ENCODE results near the gene DDIT3. TPM values are rescaled to one million over a fixed set of nuclear protein-coding genes. Genes with fewer than 3 reads are reported as not detected.
A peak's percentile ranks its signal among the peaks of the same experiment; 100 is the strongest.

DDIT3 gene
- total and polyA plus RNA-seq, 2 of the 13 experiments (the other 11 are each of a cell fraction or from before 2014, with no cell fraction given), result 27.5 to 48.7 TPM

DNA sequence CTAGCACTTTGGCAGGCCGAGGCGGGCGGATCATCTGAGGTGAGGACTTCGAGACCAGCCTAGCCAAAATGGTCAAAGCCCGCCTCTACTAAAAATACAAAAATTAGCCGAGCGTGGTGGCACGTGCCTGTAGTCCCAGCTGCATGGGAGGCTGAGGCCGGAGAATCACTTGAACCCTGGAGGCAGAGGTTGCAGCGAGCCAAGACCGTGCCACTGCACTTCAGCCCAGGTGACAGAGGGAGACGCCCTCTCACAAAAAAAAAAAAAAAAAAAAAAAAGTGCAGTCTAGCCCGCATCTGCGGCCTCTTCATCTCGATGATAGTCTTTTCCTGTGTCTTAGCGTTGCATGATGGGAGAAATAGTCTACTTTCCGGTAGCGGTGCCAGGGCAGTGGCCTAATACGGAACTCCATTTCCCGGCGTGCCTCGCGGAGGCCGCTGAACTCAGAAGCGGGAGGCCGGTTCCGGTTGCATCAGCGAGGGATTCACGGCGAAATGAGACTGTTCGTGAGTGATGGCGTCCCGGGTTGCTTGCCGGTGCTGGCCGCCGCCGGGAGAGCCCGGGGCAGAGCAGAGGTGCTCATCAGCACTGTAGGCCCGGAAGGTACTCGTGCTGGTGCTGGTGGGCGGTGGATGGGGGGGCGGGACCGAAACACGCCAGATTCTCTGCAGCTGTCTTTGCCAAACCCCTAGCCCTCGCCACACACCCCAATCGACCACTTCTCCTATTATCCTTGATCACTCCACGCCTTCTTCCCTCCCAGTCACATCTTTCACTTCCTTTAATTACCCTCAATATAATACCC is 32.5 kb downstream of the DDIT3 start, which contains the start of gene MARS1 (continued):
- TF ChIP-seq, protein P1, sequence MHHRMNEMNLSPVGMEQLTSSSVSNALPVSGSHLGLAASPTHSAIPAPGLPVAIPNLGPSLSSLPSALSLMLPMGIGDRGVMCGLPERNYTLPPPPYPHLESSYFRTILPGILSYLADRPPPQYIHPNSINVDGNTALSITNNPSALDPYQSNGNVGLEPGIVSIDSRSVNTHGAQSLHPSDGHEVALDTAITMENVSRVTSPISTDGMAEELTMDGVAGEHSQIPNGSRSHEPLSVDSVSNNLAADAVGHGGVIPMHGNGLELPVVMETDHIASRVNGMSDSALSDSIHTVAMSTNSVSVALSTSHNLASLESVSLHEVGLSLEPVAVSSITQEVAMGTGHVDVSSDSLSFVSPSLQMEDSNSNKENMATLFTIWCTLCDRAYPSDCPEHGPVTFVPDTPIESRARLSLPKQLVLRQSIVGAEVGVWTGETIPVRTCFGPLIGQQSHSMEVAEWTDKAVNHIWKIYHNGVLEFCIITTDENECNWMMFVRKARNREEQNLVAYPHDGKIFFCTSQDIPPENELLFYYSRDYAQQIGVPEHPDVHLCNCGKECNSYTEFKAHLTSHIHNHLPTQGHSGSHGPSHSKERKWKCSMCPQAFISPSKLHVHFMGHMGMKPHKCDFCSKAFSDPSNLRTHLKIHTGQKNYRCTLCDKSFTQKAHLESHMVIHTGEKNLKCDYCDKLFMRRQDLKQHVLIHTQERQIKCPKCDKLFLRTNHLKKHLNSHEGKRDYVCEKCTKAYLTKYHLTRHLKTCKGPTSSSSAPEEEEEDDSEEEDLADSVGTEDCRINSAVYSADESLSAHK (CRISPR knock-in tag; IDR thresholded peaks at IDR 0.05; ENCODE audit: borderline replicate concordance), result no peak
- TF ChIP-seq, protein P2, sequence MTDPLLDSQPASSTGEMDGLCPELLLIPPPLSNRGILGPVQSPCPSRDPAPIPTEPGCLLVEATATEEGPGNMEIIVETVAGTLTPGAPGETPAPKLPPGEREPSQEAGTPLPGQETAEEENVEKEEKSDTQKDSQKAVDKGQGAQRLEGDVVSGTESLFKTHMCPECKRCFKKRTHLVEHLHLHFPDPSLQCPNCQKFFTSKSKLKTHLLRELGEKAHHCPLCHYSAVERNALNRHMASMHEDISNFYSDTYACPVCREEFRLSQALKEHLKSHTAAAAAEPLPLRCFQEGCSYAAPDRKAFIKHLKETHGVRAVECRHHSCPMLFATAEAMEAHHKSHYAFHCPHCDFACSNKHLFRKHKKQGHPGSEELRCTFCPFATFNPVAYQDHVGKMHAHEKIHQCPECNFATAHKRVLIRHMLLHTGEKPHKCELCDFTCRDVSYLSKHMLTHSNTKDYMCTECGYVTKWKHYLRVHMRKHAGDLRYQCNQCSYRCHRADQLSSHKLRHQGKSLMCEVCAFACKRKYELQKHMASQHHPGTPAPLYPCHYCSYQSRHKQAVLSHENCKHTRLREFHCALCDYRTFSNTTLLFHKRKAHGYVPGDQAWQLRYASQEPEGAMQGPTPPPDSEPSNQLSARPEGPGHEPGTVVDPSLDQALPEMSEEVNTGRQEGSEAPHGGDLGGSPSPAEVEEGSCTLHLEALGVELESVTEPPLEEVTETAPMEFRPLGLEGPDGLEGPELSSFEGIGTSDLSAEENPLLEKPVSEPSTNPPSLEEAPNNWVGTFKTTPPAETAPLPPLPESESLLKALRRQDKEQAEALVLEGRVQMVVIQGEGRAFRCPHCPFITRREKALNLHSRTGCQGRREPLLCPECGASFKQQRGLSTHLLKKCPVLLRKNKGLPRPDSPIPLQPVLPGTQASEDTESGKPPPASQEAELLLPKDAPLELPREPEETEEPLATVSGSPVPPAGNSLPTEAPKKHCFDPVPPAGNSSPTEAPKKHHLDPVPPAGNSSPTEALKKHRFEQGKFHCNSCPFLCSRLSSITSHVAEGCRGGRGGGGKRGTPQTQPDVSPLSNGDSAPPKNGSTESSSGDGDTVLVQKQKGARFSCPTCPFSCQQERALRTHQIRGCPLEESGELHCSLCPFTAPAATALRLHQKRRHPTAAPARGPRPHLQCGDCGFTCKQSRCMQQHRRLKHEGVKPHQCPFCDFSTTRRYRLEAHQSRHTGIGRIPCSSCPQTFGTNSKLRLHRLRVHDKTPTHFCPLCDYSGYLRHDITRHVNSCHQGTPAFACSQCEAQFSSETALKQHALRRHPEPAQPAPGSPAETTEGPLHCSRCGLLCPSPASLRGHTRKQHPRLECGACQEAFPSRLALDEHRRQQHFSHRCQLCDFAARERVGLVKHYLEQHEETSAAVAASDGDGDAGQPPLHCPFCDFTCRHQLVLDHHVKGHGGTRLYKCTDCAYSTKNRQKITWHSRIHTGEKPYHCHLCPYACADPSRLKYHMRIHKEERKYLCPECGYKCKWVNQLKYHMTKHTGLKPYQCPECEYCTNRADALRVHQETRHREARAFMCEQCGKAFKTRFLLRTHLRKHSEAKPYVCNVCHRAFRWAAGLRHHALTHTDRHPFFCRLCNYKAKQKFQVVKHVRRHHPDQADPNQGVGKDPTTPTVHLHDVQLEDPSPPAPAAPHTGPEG (CRISPR knock-in tag; IDR thresholded peaks at IDR 0.05), result no peak
- TF ChIP-seq ZNF501 (CRISPR knock-in tag; IDR thresholded peaks at IDR 0.05), result peak; percentile 87
- TF ChIP-seq PAX8 (CRISPR knock-in tag; IDR thresholded peaks at IDR 0.05; ENCODE audit: borderline replicate concordance), result no peak
- no peak for TF ChIP-seq AKAP8 (CRISPR knock-in tag; IDR thresholded peaks at IDR 0.05)
- TF ChIP-seq, protein P3, sequence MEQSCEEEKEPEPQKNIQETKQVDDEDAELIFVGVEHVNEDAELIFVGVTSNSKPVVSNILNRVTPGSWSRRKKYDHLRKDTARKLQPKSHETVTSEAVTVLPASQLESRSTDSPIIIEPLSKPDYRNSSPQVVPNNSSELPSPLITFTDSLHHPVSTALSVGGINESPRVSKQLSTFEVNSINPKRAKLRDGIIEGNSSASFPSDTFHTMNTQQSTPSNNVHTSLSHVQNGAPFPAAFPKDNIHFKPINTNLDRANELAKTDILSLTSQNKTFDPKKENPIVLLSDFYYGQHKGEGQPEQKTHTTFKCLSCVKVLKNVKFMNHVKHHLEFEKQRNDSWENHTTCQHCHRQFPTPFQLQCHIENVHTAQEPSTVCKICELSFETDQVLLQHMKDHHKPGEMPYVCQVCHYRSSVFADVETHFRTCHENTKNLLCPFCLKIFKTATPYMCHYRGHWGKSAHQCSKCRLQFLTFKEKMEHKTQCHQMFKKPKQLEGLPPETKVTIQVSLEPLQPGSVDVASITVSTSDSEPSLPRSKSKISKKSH (CRISPR knock-in tag; IDR thresholded peaks at IDR 0.05; ENCODE audit: borderline replicate concordance), result no peak
- TF ChIP-seq ZNF292 (CRISPR knock-in tag; IDR thresholded peaks at IDR 0.05; ENCODE audit: borderline replicate concordance, low read depth), result no peak
- TF ChIP-seq ZNF234 (CRISPR knock-in tag; conservative IDR thresholded peaks at IDR 0.05), result no peak
- TF ChIP-seq, protein P4, sequence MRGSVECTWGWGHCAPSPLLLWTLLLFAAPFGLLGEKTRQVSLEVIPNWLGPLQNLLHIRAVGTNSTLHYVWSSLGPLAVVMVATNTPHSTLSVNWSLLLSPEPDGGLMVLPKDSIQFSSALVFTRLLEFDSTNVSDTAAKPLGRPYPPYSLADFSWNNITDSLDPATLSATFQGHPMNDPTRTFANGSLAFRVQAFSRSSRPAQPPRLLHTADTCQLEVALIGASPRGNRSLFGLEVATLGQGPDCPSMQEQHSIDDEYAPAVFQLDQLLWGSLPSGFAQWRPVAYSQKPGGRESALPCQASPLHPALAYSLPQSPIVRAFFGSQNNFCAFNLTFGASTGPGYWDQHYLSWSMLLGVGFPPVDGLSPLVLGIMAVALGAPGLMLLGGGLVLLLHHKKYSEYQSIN (CRISPR knock-in tag; IDR thresholded peaks at IDR 0.05; ENCODE audit: borderline replicate concordance), result no peak
- TF ChIP-seq, protein P5, sequence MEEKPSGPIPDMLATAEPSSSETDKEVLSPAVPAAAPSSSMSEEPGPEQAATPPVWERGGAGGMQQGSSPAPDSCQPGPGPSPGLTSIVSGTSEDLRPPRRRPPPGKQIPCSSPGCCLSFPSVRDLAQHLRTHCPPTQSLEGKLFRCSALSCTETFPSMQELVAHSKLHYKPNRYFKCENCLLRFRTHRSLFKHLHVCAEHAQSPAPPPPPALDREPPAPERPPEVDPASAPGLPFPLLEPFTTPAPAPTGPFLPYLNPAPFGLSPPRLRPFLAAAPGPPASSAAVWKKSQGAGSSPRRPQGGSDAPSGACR (CRISPR knock-in tag; IDR thresholded peaks at IDR 0.05), result peak; percentile 85
- no peak for TF ChIP-seq ZFP90 (CRISPR knock-in tag; IDR thresholded peaks at IDR 0.05; ENCODE audit: borderline replicate concordance)
- TF ChIP-seq RFX3 (CRISPR knock-in tag; IDR thresholded peaks at IDR 0.05), result no peak
- TF ChIP-seq ZNF790 (CRISPR knock-in tag; IDR thresholded peaks at IDR 0.05; ENCODE audit: borderline replicate concordance), result no peak

All from HepG2 (cell line).